Measurements from ENCODE around the gene SYTL4. TPM values are rescaled to one million over a fixed set of nuclear protein-coding genes. Genes with fewer than 3 reads are reported as not detected.

The SYTL4 gene
- total RNA-seq, 1 experiment from 2014 or later = 0.13 TPM

GRCh38 chrX:100685284-100685996 lies 46.5 kb downstream of the SYTL4 start:
- H2BK15ac ChIP-seq (ENCODE audit: low read depth, low read length) = no peak overlapping the region
- H3K23me2 ChIP-seq (ENCODE audit: insufficient read length, low read depth, low read length, poor library complexity, severe bottlenecking) = no peaks in the 10 kb centered on the region
- Mint-ChIP-seq H3K27me3 (ENCODE audit: low read depth) (peaks cover 6% of the 10 kb centered on the region), H3K4me3 (no peak overlapping the region), H3K36me3 (ENCODE audit: insufficient read depth in 1 of 3, low read depth in 3 of 3) (peaks cover 0 to 4% (median 0%) of the 10 kb centered on the region in 3 experiments; a peak in 1 of 7 replicates), H3K9me3 (peaks cover 21 to 48% of the 10 kb centered on the region in 2 experiments), H3K4me1 (no peaks in the 10 kb centered on the region), H3K27ac (no peak overlapping the region)
- H3K9ac ChIP-seq (ENCODE audit: extremely low read depth, insufficient read length, low read length) = no peak overlapping the region
- H3T11ph ChIP-seq (ENCODE audit: low read length) = no peak overlapping the region
- H3K4me1 ChIP-seq (ENCODE audit: insufficient read depth, low read length) = no peaks in the 10 kb centered on the region
- H3K14ac ChIP-seq (ENCODE audit: insufficient read depth, low read length) = no peak overlapping the region
- H2BK12ac ChIP-seq (ENCODE audit: insufficient read length, low read depth, low read length) = no peak overlapping the region
- H3K4me2 ChIP-seq (ENCODE audit: insufficient read depth, insufficient read length, low read length) = no peak overlapping the region
- no peak overlapping the region for H4K8ac ChIP-seq (replicated peaks; ENCODE audit: insufficient read length, low read depth, low read length)
- H3K79me2 ChIP-seq (ENCODE audit: insufficient read depth, low read length) = no peaks in the 10 kb centered on the region
- no peak overlapping the region for H2BK20ac ChIP-seq (ENCODE audit: low read depth, low read length, poor library complexity, severe bottlenecking)
- no peak overlapping the region for H3K18ac ChIP-seq (ENCODE audit: insufficient read length, low read depth, low read length)
- no peaks in the 10 kb centered on the region for H4K20me1 ChIP-seq (ENCODE audit: control insufficient read depth, insufficient read depth, insufficient read length)
- H2AFZ ChIP-seq (ENCODE audit: low read length) = peak overlapping the region; percentile 27
- no peak overlapping the region for H3K23ac ChIP-seq (ENCODE audit: insufficient read length, low read depth, low read length)
- H3K27me3 ChIP-seq (ENCODE audit: insufficient read depth, low read length) = no peaks in the 10 kb centered on the region
- no peaks in the 10 kb centered on the region for H3K79me1 ChIP-seq (ENCODE audit: insufficient read depth, low read depth, low read length, poor library complexity, severe bottlenecking)
- DNase-seq = peak; percentile 67
- H3K4ac ChIP-seq (ENCODE audit: low read depth, low read length) = no peak overlapping the region
- H4K5ac ChIP-seq (ENCODE audit: insufficient read length, low read depth, low read length) = no peak overlapping the region
- WGBS (ENCODE audit: extremely low coverage, insufficient read length, low lambda C conversion rate) = no CpG with 5 or more reads among the region's 5 CpGs
- peak; percentile 88 for TF ChIP-seq CTCF (conservative IDR thresholded peaks at IDR 0.05)
- no peak overlapping the region for H2BK5ac ChIP-seq (ENCODE audit: insufficient read length, low read length)
- H3K56ac ChIP-seq (ENCODE audit: insufficient read length, low read depth, low read length) = no peak overlapping the region
- no peak overlapping the region for H4K91ac ChIP-seq (ENCODE audit: insufficient read length, low read depth, low read length)
- no peaks in the 10 kb centered on the region for H3K9me3 ChIP-seq (ENCODE audit: control insufficient read depth, low read depth, low read length)
- H2BK120ac ChIP-seq (ENCODE audit: low read depth, low read length, poor library complexity, severe bottlenecking) = no peak overlapping the region
- H2AK5ac ChIP-seq (ENCODE audit: insufficient read length, low read length) = no peak overlapping the region
- no peak overlapping the region for H3K27ac ChIP-seq (ENCODE audit: insufficient read length, low read depth, low read length)

Data from H9 (cell line).